Kidney (tissue), 14 donors: ENCODE measurements around the gene DUSP16. TPM values are rescaled to one million over a fixed set of nuclear protein-coding genes. Genes with fewer than 3 reads are reported as not detected.

Experiments
- DNase-seq, 5 donors: peaks; one replicate each; pipeline ENCODE4 v3.0.0-alpha.2; 2013 to 2020
- FAIRE-seq: peaks from 2 replicates; lab custom pipeline; 2012; peaks lifted over from hg19 to GRCh38; lab: Jason Lieb, UNC
- H3K27ac ChIP-seq, 2 donors: one replicate each; pipeline ENCODE4 v1.7.0; 2013; ENCODE audit warnings: low read depth in 2 of 2, low read length in 2 of 2, inconsistent platforms in 1 of 2
- H3K27me3 ChIP-seq: one replicate; pipeline ENCODE4 v1.7.1; 2013; ENCODE audit warnings: low read length, inconsistent platforms; ENCODE audit not compliant: control insufficient read depth, insufficient read depth
- H3K36me3 ChIP-seq, 3 donors: one replicate each; pipeline versions ENCODE4 v1.7.0 to v1.7.1; 2013; ENCODE audit warnings: low read length in 3 of 3, control low read depth in 1 of 3, inconsistent platforms in 1 of 3; ENCODE audit not compliant: insufficient read depth in 3 of 3, control insufficient read depth in 2 of 3
- H3K4me1 ChIP-seq, 3 donors: one replicate each; pipeline versions ENCODE4 v1.7.0 to v1.7.1; 2013; ENCODE audit warnings: low read length in 3 of 3, inconsistent platforms in 1 of 3, low read depth in 1 of 3; ENCODE audit not compliant: control insufficient read depth in 2 of 3, insufficient read depth in 2 of 3
- H3K4me3 ChIP-seq, 3 donors: one replicate each; pipeline versions ENCODE4 v1.7.0 to v1.8.1; 2013; ENCODE audit warnings: low read length in 3 of 3, control low read depth in 1 of 3, inconsistent platforms in 1 of 3
- H3K9ac ChIP-seq, 3 donors: one replicate each; pipeline versions ENCODE4 v1.7.0 to v1.7.1; 2013; ENCODE audit warnings: low read length in 3 of 3, control low read depth in 1 of 3, inconsistent platforms in 1 of 3
- H3K9me3 ChIP-seq, 3 donors: one replicate each; pipeline versions ENCODE4 v1.7.0 to v1.7.1; 2013; ENCODE audit warnings: low read length in 3 of 3, control low read depth in 1 of 3, inconsistent platforms in 1 of 3; ENCODE audit not compliant: control insufficient read depth in 2 of 3, insufficient read depth in 1 of 3
- intact Hi-C: fragments of 100-400 bp; cut with DNase I; formaldehyde crosslinking; loops from one replicate; pipeline ENCODE4 v1.11.1; 2022
- polyA plus RNA-seq: library from polyadenylated mRNA; stranded (reverse); fragments of 350-450 nt; fragmentation: Illumina TruSeq; extraction: RNeasy Lipid Tissue Mini Kit (QIAGEN cat#74804); gene quantifications from one replicate; pipeline ENCODE4 v1.2.3, GENCODE V29; 2014; ENCODE audit warnings: low read depth, low replicate concordance; ENCODE audit not compliant: insufficient read depth
- total RNA-seq: library from RNA; stranded (reverse); fragmentation: NEBNext Ultra II Directional; extraction: Animal tissue kit (Norgen Biotek cat#: 25700); gene quantifications from one replicate; pipeline ENCODE4 v1.2.1, GENCODE V29; 2021
- TF ChIP-seq, protein P1 (sequence below): IDR thresholded peaks from 3 replicates; pipeline ENCODE4 v1.5.1; 2012; ENCODE audit warnings: mild to moderate bottlenecking, moderate library complexity, borderline replicate concordance; ENCODE audit not compliant: insufficient read depth; ENCODE audit errors: extremely low read depth
- donor health status: control.
- donor health status: control.
- donor health status: control.
- donor health status: control.
- donor health status: control.
- donor health status: DM: yes; HTN: yes; CAD: no.
- donor health status: Normal renal cell carcinoma (clear cell type).

Gene DUSP16
- total and polyA plus RNA-seq, 2 donors from 2014 or later, result 6.6 to 27.4 TPM

DNA sequence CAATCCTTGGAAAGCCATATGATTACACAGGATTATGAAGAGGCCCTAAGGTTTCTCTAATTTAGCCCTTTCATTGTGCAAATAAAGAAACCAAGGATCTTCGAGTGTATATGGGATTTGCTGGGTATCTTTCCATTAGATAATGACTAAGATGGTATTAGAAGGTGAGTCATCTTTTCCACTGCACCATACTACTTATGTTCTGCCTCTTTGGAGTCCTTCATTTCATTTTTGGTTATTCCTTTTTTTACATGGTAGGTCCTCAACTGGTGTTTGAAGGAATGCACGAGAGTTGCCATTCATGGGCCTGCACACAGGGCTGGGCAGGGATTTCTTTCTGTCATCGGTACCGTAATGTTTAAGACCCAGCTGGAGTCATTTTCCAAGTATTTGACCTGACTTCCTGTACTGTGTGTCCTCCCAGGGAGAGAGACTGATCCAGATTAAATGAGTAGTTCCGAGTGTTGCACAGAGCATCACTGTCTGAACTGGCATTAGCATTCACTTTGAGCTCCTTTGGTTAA lies 120.1 kb downstream of the DUSP16 start:
- intact Hi-C loops, result no loop called here
- Histone ChIP-seq H3K4me3 (no peak overlapping the region), H3K27me3 (no peaks in the 10 kb centered on the region), H3K9ac (no peak overlapping the region), H3K36me3 (no peaks in the 10 kb centered on the region), H3K9me3 (no peaks in the 10 kb centered on the region), H3K27ac (no peak overlapping the region), H3K4me1 (peaks cover 0 to 6% (median 0%) of the 10 kb centered on the region in 3 donors)
- no peak for FAIRE-seq
- TF ChIP-seq, protein P1, sequence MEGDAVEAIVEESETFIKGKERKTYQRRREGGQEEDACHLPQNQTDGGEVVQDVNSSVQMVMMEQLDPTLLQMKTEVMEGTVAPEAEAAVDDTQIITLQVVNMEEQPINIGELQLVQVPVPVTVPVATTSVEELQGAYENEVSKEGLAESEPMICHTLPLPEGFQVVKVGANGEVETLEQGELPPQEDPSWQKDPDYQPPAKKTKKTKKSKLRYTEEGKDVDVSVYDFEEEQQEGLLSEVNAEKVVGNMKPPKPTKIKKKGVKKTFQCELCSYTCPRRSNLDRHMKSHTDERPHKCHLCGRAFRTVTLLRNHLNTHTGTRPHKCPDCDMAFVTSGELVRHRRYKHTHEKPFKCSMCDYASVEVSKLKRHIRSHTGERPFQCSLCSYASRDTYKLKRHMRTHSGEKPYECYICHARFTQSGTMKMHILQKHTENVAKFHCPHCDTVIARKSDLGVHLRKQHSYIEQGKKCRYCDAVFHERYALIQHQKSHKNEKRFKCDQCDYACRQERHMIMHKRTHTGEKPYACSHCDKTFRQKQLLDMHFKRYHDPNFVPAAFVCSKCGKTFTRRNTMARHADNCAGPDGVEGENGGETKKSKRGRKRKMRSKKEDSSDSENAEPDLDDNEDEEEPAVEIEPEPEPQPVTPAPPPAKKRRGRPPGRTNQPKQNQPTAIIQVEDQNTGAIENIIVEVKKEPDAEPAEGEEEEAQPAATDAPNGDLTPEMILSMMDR, result no peak
- DNase-seq, result peak in 1 of 5 donors; percentile 19

DNA sequence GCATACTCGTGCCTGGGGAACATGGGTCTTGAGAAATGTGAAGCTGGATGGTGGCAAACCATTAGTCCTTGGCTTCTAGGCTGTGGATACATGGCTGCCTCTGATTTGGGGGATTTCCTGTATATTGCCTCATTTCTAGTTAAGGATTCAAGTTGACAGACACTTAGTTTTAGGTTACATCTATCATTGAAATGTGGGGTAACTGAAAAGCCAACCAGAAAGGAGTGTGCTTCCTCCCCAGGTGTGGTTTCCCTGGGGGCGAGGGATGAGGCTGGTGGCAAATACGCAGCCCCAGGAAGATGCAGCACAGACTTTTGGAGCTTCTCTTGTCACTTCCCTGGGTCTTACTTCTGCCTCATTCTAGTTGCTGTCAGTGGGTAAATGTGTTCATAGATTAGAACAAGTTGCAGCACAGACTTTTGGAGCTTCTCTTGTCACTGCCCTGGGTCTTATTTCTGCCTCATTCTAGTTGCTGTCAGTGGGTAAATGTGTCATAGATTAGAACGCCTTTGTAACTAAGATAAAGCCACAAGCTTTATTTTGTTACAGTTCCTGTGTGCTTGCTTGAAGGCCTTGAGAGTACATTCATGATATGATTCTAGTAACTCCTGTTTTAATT lies 120.7 kb downstream of the DUSP16 start:
- intact Hi-C loops, result no loop called here
- H3K9ac ChIP-seq, result no peak overlapping the region
- peaks cover 0 to 6% (median 0%) of the 10 kb centered on the region in 3 donors for H3K4me1 ChIP-seq
- no peak overlapping the region for H3K4me3 ChIP-seq
- no peak for FAIRE-seq
- no peaks in the 10 kb centered on the region for H3K36me3 ChIP-seq
- H3K9me3 ChIP-seq, result no peaks in the 10 kb centered on the region
- H3K27ac ChIP-seq, result no peak overlapping the region
- no peaks in the 10 kb centered on the region for H3K27me3 ChIP-seq
- no peak for DNase-seq
- TF ChIP-seq, protein P1, result no peak

DNA sequence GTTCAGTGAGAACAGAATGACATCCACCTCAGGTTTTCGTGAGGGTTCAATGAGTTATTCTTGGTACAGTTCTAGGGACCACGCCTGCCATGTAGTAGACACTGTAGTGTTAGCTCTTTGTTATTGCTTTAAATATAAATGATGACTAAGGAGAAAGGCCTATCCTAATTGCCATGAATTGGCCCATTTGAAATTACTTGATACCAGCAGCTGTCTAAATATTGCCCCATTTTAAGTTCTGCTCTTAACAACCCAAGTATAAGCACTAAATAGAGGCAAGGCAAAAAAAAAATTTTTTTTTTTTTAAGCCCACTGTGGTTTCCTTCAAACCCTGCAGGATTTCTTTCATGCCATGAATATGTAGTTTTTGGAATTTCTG lies 121.2 kb downstream of the DUSP16 start:
- TF ChIP-seq, protein P1, result no peak
- intact Hi-C loops, result no loop called here
- Histone ChIP-seq H3K4me3 (no peak overlapping the region), H3K27ac (no peak overlapping the region), H3K36me3 (no peaks in the 10 kb centered on the region), H3K9ac (no peak overlapping the region), H3K27me3 (no peaks in the 10 kb centered on the region), H3K9me3 (no peaks in the 10 kb centered on the region), H3K4me1 (peaks cover 0 to 6% (median 0%) of the 10 kb centered on the region in 3 donors)
- FAIRE-seq (no peak), DNase-seq (no peak)
